HepG2 (cell line): ENCODE measurements around the gene VEGFA. TPM values are rescaled to one million over a fixed set of nuclear protein-coding genes. Genes with fewer than 3 reads are reported as not detected.

Source experiments
- ATAD3A ChIP-seq: sonication (generic); formaldehyde crosslinking; IDR thresholded peaks from 2 replicates; pipeline ENCODE4 v1.4.0; 2020; ENCODE audit warnings: missing genetic modification reagents
- CCDC6 ChIP-seq: sonication (generic); formaldehyde crosslinking; IDR thresholded peaks from 2 replicates; pipeline ENCODE4 v1.8.1; 2022; ENCODE audit warnings: mild to moderate bottlenecking, missing genetic modification reagents, moderate library complexity
- CREB3 ChIP-seq: sonication (generic); formaldehyde crosslinking; IDR thresholded peaks from 2 replicates; pipeline ENCODE4 v1.5.0; 2020; ENCODE audit warnings: missing genetic modification reagents
- FOXK2 ChIP-seq: fragments of 450-650 bp; IDR thresholded peaks from 2 replicates; pipeline ENCODE4 v1.6.1; 2016
- HCFC1 ChIP-seq: fragments of 150-350 bp; IDR thresholded peaks from 2 replicates; pipeline ENCODE4 v1.6.1; 2014; ENCODE audit warnings: low read depth, low read length
- MLLT10 ChIP-seq: sonication (generic); formaldehyde crosslinking; IDR thresholded peaks from 2 replicates; pipeline ENCODE4 v1.4.0; 2020; ENCODE audit warnings: missing genetic modification reagents
- MXD4 ChIP-seq: IDR thresholded peaks from 2 replicates; pipeline ENCODE4 v1.6.1; 2016; ENCODE audit warnings: mild to moderate bottlenecking, missing biosample characterization, missing genetic modification reagents
- RERE ChIP-seq: IDR thresholded peaks from 2 replicates; pipeline ENCODE4 v1.6.1; 2016; ENCODE audit warnings: low read depth, missing genetic modification reagents, missing compliant biosample characterization
- TEF ChIP-seq: sonication (generic); formaldehyde crosslinking; IDR thresholded peaks from 2 replicates; pipeline ENCODE4 v1.5.0; 2020; ENCODE audit warnings: missing genetic modification reagents
- THRA ChIP-seq: sonication (generic); formaldehyde crosslinking; IDR thresholded peaks from 2 replicates; pipeline ENCODE4 v1.4.0; 2020; ENCODE audit warnings: missing genetic modification reagents, borderline replicate concordance
- ZNF12 ChIP-seq: sonication (generic); formaldehyde crosslinking; IDR thresholded peaks from 2 replicates; pipeline ENCODE4 v1.5.0; 2020; ENCODE audit warnings: missing genetic modification reagents
- ZNF572 ChIP-seq: sonication (generic); formaldehyde crosslinking; IDR thresholded peaks from 2 replicates; pipeline ENCODE4 v1.5.1; 2020; ENCODE audit warnings: mild to moderate bottlenecking, missing genetic modification reagents
- ZNF678 ChIP-seq: sonication (generic); formaldehyde crosslinking; IDR thresholded peaks from 2 replicates; pipeline ENCODE4 v1.4.0; 2020; ENCODE audit warnings: mild to moderate bottlenecking, missing genetic modification reagents
- ZNF740 ChIP-seq: sonication (generic); formaldehyde crosslinking; IDR thresholded peaks from 2 replicates; pipeline ENCODE4 v1.4.0; 2020; ENCODE audit warnings: missing genetic modification reagents
- ZNF773 ChIP-seq: sonication (generic); formaldehyde crosslinking; IDR thresholded peaks from 2 replicates; pipeline ENCODE4 v1.4.0; 2020; ENCODE audit warnings: missing genetic modification reagents, borderline replicate concordance
- ZNF841 ChIP-seq: sonication (generic); formaldehyde crosslinking; IDR thresholded peaks from 2 replicates; pipeline ENCODE4 v1.8.1; 2023; ENCODE audit warnings: missing genetic modification reagents, borderline replicate concordance
- ZSCAN29 ChIP-seq: sonication (generic); formaldehyde crosslinking; conservative IDR thresholded peaks from 2 replicates; pipeline ENCODE4 v1.4.0; 2020; ENCODE audit warnings: mild to moderate bottlenecking, missing genetic modification reagents
- ZSCAN5A ChIP-seq: sonication (generic); formaldehyde crosslinking; IDR thresholded peaks from 2 replicates; pipeline ENCODE4 v1.8.0; 2022; ENCODE audit warnings: mild to moderate bottlenecking, missing genetic modification reagents, borderline replicate concordance
- polyA plus RNA-seq, 8 experiments: library from polyadenylated mRNA; depleted of rRNA in 3 of 8; stranded (reverse) in 7 of 8; unstranded in 1 of 8; fragments of >200 nt; fragmentation: Illumina TruSeq in 4 of 8; extraction: Trizol in 4 of 8; gene quantifications; 2 replicates each; pipeline versions ENCODE4 v1.2.1 to v1.2.3, GENCODE V29; 2011 to 2016; ENCODE audit warnings: low read depth in 4 of 8, missing spikeins in 1 of 8, mixed read lengths in 1 of 8; ENCODE audit not compliant: insufficient read depth in 1 of 8
- total RNA-seq, 5 experiments: library from RNA; depleted of rRNA; stranded (reverse); fragments of >200 nt; fragmentation: Illumina TruSeq; extraction: Trizol; gene quantifications; 2 replicates each; pipeline ENCODE4 v1.2.3, GENCODE V29; 2016; ENCODE audit warnings: low read depth in 1 of 5

The VEGFA gene
- total and polyA plus RNA-seq, 2 of the 13 experiments (the other 11 are each of a cell fraction or from before 2014, with no cell fraction given), result 68.1 to 629 TPM

- TF ChIP-seq RERE (CRISPR knock-in tag) (peak; percentile 67; the same call in 1 of the 2 replicates), ZSCAN29 (CRISPR knock-in tag) (no peak), ATAD3A (no peak), ZNF841 (no peak), MXD4 (peak; percentile 60; the same call in 1 of the 2 replicates), CCDC6 (CRISPR knock-in tag) (peak; percentile 81; the same call in 1 of the 2 replicates), FOXK2 (no peak), TEF (CRISPR knock-in tag) (peak; percentile 100), ZSCAN5A (CRISPR knock-in tag) (no peak), CREB3 (no peak), ZNF12 (CRISPR knock-in tag) (peak; percentile 81; the same call in 1 of the 2 replicates), HCFC1 (no peak), THRA (CRISPR knock-in tag) (peak; percentile 80), ZNF740 (CRISPR knock-in tag) (no peak), MLLT10 (CRISPR knock-in tag) (no peak), ZNF678 (CRISPR knock-in tag) (no peak), ZNF773 (CRISPR knock-in tag) (0 out of 2 replicates have a peak, but pooled peaks have one; percentile 56), ZNF572 (CRISPR knock-in tag) (no peak)
These were observed 44.9 kb upstream of the VEGFA start (continued) for GRCh38 chr6:43724914-43725642.
